ENCODE data around the gene SLC6A19.

SLC6A19 gene

GRCh38 chr5:1201327-1202025 is at the start of gene SLC6A19:
Gene SLC6A19, plus strand, starts transcription at chr5:1201595. Its CDS starts 56 bp downstream, at chr5:1201651.
- no peak for DNase-seq (ENCODE audit: extremely low read depth, low read depth)
- no peak for TF ChIP-seq CTCF (IDR thresholded peaks at IDR 0.05; ENCODE audit: low read depth, low read length, missing control alignments)
- H3K4me3 ChIP-seq (replicated peaks; ENCODE audit: low read depth, low read length) = no peak within 1 kb of the TSS

GRCh38 chr5:1152156-1152555 is 49.2 kb upstream of the SLC6A19 start:
- no peak overlapping the region for H3K4me3 ChIP-seq (replicated peaks; ENCODE audit: low read depth, low read length)
- TF ChIP-seq CTCF (IDR thresholded peaks at IDR 0.05; ENCODE audit: low read depth, low read length, missing control alignments) = no peak
- no peak for DNase-seq (ENCODE audit: extremely low read depth, low read depth)

GRCh38 chr5:1152771-1153282 is 48.6 kb upstream of the SLC6A19 start:
- no peak for TF ChIP-seq CTCF (IDR thresholded peaks at IDR 0.05; ENCODE audit: low read depth, low read length, missing control alignments)
- no peak overlapping the region for H3K4me3 ChIP-seq (replicated peaks; ENCODE audit: low read depth, low read length)
- no peak for DNase-seq (ENCODE audit: extremely low read depth, low read depth)

GRCh38 chr5:1153428-1153827 is 48.0 kb upstream of the SLC6A19 start:
- H3K4me3 ChIP-seq (replicated peaks; ENCODE audit: low read depth, low read length) = no peak overlapping the region
- no peak for TF ChIP-seq CTCF (IDR thresholded peaks at IDR 0.05; ENCODE audit: low read depth, low read length, missing control alignments)
- DNase-seq (ENCODE audit: extremely low read depth, low read depth) = no peak

GRCh38 chr5:1155191-1156032 is 46.0 kb upstream of the SLC6A19 start:
- TF ChIP-seq CTCF (IDR thresholded peaks at IDR 0.05; ENCODE audit: low read depth, low read length, missing control alignments) = no peak
- no peak overlapping the region for H3K4me3 ChIP-seq (replicated peaks; ENCODE audit: low read depth, low read length)
- no peak for DNase-seq (ENCODE audit: extremely low read depth, low read depth)

GRCh38 chr5:1156033-1156753 is 45.2 kb upstream of the SLC6A19 start:
- no peak for TF ChIP-seq CTCF (IDR thresholded peaks at IDR 0.05; ENCODE audit: low read depth, low read length, missing control alignments)
- no peak for DNase-seq (ENCODE audit: extremely low read depth, low read depth)
- H3K4me3 ChIP-seq (replicated peaks; ENCODE audit: low read depth, low read length) = no peak overlapping the region

All from HFF-Myc (cell line).